GM15510 (cell line): ENCODE data around the gene SPEN.

Source experiments
- POLR2A ChIP-seq: IDR thresholded peaks from 3 replicates; pipeline ENCODE4 v1.6.1; 2011; ENCODE audit warnings: borderline replicate concordance; ENCODE audit not compliant: insufficient read length; ENCODE audit errors: extremely low read depth

SPEN gene

DNA sequence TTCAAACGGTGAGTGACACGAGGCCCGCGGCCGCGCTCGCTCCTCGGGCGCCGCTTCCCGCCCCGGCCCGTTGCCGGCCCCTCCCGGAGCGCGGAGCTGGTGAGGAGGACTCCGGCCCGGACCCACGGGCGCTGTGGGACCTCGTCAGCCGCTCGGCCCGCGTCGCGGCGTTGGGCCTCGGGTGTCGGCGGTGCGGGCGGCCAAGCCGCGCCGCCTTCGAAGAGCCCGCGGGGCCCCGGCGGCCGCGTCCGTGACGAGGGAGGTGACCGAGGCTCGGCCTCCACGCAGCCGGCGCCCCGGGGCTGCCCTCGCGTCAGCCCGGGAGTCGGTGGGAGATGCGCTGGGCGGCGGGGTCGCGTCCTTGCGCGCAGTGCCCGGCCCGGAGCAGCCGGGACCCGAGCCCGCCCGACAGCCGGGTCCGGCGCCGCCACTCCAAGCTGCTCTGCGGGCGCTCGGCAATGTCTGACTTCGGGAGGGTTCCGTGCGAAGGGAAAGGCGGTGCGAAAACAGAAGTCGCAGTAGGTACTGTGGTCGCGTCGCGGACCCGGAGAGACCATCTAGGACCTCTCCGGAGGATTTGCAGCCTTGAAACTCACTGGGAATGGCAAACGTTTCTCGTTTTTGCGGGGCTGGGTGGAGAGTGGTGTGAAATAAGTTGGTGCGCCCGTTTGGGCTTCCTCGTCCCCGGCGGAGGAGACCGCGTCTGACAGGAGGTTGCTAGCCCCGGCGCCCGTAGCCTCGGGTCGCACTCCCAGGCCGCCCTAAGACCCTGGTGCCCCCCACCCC, 829 bp downstream of the SPEN start:
- TF ChIP-seq POLR2A = no peak

DNA sequence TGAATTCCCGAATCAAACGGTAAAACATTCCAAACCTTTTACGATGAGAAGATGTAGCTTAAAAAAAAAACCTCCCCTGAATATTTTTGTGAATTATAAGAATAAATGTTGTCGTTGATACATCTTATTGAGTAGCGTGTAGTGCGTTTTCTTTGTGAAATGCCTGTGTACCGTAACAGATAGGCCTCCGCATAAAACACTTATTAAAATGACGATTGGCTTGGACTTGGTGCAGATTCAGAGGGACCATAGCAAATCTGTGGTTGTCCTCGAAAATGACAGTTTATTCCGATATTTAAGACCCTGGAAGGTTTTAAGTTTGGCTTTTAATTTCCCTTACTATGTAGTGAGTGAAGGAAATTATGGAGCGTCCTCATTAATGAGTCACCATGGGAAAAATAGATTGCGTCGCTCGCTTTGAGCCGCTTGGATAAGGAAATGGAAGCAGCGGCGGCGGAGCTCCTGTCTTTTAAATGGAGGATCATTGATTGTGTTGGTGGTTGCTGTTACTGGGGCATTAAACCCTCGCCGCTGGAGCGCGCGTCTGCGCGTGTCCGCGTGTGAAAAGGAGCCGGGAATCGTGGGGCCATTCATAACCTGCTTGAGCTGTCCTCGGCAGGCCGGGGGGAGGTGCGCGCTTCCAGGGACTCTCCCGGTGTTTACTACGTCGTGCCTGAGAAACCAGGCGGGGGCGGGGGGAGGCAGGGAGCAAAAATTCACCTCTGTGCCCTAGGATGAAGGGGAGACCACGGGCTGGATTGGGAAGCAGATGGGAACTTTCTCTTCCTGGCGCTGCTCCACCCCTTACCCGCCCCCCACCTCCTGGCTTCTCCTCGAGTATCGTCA, 1.6 kb downstream of the SPEN start:
- peak; percentile 39 for TF ChIP-seq POLR2A

DNA sequence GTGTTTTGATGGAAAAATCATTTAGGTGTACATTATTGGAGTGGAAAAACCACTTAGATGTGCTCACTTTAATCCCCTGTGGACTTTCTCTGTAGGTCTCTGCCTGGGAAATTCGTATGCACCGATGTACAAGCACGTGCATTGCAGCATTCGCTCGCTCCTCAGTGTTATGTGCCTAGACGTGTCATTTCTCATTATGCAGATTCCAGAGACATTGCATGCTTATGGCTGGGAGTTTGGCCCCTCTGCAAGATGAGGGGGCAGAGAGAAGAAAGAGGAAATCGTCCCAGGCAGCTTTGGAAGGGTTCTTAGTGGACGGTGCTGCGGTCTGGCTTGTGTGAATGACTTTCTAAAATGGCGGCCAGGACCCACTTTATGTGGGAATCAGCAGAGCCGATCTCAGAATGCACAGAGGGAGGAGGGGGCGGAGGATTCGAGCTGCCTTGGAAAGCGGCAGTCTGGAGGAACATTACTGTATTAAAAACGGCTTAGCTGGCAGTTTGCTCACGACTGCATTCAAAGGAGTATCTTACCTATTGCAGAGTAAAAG, 2.3 kb downstream of the SPEN start:
- no peak for TF ChIP-seq POLR2A

DNA sequence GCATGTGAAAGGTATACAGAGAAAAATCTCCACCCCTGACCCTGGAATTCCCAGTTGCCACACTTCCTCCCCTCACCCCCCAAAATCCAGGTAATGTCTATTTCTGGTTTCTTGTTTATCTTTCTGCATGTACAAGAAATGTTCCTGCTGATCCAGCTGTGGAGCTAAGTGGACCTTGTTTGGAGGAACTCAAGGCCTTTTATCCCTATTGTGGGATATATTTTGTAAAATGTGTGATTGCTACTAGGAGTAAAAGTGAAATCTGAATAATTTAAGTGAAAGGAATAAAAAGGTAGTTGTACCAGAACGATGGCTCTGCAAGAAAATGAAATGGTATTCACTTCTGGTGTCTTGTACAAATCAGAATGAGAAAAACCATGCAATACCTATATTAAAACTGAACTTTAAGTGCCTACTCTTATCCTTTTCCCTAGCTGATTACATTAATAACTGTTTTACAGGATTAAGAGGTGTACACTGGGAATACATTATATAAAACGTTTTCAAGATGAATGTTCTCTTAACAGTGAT, 3.0 kb downstream of the SPEN start:
- no peak for TF ChIP-seq POLR2A

DNA sequence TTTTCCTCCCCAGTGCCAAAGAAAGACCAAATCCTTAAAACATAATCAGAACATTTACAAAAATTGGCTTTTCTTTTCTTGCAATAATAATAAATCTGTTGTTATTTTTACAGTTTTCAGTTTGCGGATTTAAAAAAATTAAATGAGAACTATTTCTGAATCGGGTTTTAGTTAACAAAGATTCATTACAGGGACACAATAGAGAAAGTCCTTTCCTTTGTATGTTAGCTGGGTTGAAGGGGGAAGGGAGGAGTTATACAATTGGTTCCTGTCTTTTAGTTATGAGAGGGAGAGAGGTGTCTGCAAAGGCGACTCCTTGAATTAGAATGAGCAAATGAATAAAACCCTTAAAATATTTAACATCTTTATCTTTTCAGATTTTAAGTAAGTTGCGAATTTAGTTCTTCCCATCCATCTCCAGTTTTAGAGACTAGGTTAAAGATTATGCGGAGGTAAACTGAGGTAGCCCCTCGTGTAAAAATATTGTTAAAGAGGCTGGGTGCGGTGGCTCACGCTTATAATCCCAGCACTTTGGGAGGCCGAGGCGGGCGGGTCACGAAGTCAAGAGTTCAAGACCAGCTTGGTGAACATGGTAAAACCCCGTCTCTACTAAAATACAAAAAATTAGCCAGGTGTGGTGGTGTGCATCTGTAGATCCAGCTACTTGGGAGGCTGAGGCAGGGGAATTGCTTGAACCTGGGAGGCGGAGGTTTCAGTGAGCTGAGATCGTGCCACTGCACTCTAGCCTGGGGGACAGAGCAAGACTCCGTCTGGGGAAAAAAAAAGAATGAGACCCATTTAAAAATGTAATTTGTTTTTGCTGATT, 3.9 kb downstream of the SPEN start:
- TF ChIP-seq POLR2A = no peak

DNA sequence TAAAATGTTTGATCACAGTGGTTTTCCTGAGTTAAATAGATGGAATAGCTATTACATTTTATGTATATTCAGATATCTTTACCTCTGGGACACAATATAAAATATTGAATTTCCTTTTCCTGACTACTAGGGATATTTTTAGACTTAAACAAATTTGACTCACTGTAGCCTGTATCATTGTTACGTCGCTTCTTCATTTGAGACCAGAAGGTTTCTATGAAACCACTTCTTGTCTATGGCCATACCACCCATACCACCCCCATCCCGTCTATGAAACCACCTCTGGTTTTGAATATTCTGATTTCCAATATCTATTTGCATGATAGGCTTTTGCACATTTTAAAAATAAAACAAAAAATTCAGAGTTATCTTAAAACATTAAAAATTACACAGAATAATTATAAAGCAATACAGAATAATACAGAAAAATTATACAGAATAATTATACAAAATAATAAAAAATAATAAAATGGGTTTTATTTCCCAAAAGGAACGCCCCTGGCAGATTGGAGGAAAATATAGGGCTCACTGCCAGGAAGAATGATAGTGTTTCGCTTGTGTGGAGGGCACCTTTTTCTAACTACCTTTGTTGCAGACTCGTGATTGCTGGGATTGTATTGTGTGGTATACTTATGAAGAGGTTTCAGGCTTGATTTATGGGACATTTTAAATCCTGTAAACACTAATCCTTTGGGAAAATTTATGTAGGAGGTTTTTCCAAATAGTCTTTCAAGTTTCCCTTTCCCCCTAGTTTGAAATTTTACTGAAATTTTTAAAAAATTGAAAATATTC, 4.7 kb downstream of the SPEN start:
- TF ChIP-seq POLR2A = no peak

DNA sequence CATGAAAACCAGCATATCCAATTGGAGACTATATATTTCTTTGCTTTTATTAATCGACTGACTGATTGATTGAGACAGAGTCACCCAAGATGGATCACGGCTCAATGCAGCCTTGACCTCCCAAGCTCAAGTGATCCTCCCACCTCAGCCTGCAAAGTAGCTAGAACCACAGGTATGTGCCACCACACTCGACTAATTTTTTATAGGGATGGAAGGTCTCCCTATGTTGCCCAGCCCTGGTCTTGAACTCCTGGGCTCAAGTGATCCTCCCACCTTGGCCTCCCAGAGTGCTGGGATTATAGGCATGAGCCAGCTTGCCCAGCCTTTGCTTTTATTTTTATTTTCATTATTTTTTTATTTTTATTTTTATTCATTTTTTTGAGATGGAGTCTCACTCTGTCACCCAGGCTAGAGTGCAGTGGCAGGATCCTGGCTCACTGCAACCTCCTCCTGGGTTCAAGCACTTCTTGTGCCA, 5.4 kb downstream of the SPEN start:
- no peak for TF ChIP-seq POLR2A

DNA sequence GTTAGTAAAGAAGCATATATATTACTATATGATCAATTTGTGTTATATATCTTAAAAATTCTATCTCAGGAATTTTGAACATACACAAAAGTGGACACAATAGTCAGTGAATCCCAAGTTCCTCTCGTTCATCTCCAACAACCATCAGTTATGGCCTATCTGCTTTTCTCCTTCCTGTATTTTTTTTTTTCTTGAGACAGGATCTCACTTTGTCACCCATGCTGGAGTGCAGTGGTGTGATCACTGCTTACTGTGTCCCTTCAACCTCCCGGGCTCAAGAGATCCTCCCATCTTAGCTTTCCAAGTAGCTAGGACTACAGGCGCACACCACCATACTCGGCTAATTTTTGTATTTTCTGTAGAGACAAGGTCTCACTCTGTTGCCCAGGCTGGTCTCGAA, 9.4 kb downstream of the SPEN start:
- TF ChIP-seq POLR2A = no peak

DNA sequence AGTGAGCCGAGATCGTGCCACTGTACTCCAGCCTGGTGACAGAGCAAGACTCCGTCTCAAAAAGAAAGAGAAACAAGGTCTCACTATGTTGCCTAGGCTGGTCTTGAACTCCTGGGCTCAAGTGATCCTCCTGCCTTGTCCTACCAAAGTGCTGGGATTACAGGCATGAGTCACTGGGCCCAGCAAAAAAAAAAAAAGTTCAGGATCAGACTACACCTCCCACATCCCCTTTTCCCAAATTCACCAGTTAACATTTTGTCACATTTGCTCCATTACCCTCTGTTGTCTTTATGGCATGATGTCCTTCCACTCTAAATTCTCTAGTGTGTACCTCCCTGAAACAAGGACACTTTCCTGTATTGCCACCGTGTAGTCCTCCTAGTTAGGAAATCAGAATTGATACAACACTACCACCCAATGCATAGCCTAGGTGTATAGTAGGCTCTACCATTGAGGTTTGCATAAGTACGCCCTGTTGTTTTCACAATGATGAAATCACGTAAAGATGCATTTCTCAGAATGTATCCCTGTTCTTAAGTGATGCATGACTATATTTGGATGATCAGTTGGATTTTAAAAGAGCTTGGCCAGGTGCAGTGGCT, 10.7 kb downstream of the SPEN start:
- TF ChIP-seq POLR2A = no peak

DNA sequence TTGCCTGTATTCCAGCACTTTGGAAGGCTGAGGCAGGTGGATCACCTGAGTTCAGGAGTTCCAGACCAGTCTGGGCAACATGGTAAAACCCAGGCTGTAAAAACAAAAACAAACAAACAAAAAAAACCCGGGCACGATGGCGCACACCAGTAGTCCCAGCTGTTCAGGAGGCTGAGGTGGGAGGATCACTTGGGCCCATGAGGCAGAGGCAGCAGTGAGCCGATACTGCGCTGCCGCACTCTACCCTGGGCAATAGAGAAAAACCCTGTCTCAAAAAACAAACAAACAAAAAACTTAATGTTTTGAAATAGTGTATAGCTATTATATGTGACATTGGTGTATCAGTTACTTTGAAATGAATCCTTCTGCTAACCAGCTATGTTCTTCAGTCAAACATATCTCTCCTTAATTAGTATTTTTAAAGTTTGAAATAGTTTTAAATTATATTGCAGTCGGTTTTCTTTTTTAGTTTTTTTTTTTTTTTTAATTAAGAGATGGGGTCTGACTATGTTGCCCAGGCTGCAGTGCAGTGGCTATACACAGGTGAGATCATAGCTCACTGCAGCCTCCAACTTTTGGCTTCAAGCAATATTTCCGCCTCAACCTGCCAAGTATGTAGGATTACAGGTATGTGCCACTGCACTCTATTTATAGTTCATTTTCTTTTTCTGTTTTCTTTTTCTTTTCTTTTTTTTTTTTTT, 11.3 kb downstream of the SPEN start:
- no peak for TF ChIP-seq POLR2A

DNA sequence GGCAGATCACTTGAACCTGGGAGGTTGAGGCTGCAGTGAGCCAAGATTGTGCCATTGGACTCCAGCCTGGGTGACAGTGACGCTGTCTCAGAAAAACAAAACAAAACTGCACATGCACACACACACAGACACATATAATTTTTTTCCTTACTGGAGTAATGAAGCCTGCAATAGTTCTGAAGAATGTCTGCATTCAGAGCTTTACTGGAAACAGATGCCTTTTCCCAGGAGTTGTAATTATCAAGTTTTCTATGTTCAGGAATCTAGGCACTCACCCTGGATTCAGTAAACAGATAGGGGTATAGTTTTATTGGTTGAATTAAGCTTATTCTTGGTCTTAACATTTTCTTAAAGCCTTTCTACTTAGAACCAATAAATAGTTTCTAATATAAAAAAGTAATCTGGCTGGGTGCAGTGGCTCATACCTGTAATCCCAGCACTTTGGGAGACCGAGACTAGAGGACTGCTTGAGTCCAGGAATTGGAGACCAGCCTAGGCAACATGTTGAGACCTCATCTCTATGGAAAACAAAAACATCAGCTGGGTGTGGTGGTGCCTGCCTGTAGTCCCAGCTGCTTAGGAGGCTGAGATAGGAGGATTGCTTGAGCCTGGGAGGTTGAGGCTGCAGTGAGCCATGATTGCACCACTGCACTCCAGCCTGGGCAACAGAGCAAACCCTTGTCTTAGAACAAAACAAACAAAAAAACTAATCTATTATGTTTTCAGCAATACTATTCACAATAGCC, 15.8 kb downstream of the SPEN start:
- no peak for TF ChIP-seq POLR2A

DNA sequence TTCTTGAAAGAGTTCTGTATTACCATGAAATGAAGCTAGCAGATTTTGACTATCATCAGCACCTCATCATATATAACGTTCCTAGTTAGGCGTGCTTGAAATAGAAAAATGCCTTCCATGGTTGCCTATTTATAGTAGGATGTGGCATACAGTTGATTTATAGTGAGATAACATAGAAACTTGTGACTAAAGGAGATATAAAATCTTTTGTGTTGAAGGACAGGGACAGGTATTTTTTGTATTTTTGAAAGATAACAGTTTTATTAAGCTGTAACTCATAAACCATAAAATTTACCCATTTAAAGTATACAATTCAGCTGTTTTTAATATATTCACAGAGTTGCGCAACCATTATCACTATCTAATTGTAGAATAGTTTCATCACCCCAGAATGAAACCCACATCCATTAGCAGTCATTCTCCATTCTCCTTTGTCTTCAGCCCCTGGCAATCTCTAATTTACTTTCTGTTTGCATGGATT, 19.3 kb downstream of the SPEN start:
- no peak for TF ChIP-seq POLR2A
